ENCODE results near the gene B4GALT4. TPM values are rescaled to one million over a fixed set of nuclear protein-coding genes. Genes with fewer than 3 reads are reported as not detected.

B4GALT4 gene
- polyA plus RNA-seq, 1 of the 3 experiments (the other 2 are of a cell fraction), result 15.7 TPM

- no peak overlapping the region for H3K4me2 ChIP-seq
- ChIA-PET POLR2A (no interaction called here), CTCF (interaction anchor here (1.6 kb wide), 1 partner anchor 16 kb away, joined by 4 read pairs; no protein-coding TSS in a partner anchor)
- TF ChIP-seq MXI1 (IDR thresholded peaks at IDR 0.05; ENCODE audit: low read depth, low read length), result no peak
- TF ChIP-seq NFIC (IDR thresholded peaks at IDR 0.05; ENCODE audit: borderline replicate concordance), result no peak
- TF ChIP-seq REST (IDR thresholded peaks at IDR 0.05; ENCODE audit: low read depth, low read length), result no peak
- no peak for TF ChIP-seq GABPA (IDR thresholded peaks at IDR 0.05; ENCODE audit: low read depth)
- TF ChIP-seq RCOR1 (IDR thresholded peaks at IDR 0.05; ENCODE audit: low read length), result no peak
- TF ChIP-seq EP300 (IDR thresholded peaks at IDR 0.05; ENCODE audit: borderline replicate concordance in 1 of 2, low read depth in 1 of 2, low read length in 1 of 2), result no peak
- no peak for TF ChIP-seq TCF12 (IDR thresholded peaks at IDR 0.05)
- no peak for TF ChIP-seq FOXJ3 (CRISPR knock-in tag; IDR thresholded peaks at IDR 0.05)
- no peak for TF ChIP-seq ZBTB33 (IDR thresholded peaks at IDR 0.05; ENCODE audit: borderline replicate concordance, low read depth)
- no peak for TF ChIP-seq CHD2 (IDR thresholded peaks at IDR 0.05; ENCODE audit: low read length, partially characterized antibody)
- no peak for TF ChIP-seq SMC3 (IDR thresholded peaks at IDR 0.05; ENCODE audit: low read depth, low read length)
- TF ChIP-seq POLR2AphosphoS5 (IDR thresholded peaks at IDR 0.05; ENCODE audit: low read depth, low read length), result no peak
- no peak for TF ChIP-seq EZH2phosphoT487 (IDR thresholded peaks at IDR 0.05; ENCODE audit: borderline replicate concordance, low read depth)
- TF ChIP-seq MAX (IDR thresholded peaks at IDR 0.05; ENCODE audit: low read depth), result no peak
- no peak for TF ChIP-seq PBX3 (IDR thresholded peaks at IDR 0.05)
- TF ChIP-seq TEAD4 (IDR thresholded peaks at IDR 0.05; ENCODE audit: borderline replicate concordance, insufficient read depth), result no peak
- no peak for TF ChIP-seq USF2 (IDR thresholded peaks at IDR 0.05; ENCODE audit: borderline replicate concordance, low read depth, low read length)
- no peak overlapping the region for H2AFZ ChIP-seq (ENCODE audit: low read depth)
- H3F3A ChIP-seq (replicated peaks; ENCODE audit: insufficient read depth), result no peaks in the 10 kb centered on the region
- DNase-seq, result no peak
- no peak overlapping the region for H3K9ac ChIP-seq
- no peaks in the 10 kb centered on the region for H3K9me2 ChIP-seq
- H3K4me3 ChIP-seq (ENCODE audit: low read depth in 2 of 2, low read length in 1 of 2), result no peak overlapping the region
- WGBS (ENCODE audit: low lambda C conversion rate), result 45% methylated on average over 3 of the region's 3 CpGs
- no peaks in the 10 kb centered on the region for H3K9me3 ChIP-seq
- H3K4me1 ChIP-seq (ENCODE audit: control insufficient read depth in 1 of 2, insufficient read depth in 2 of 2, low read depth in 1 of 2, low read length in 1 of 2), result no peaks in the 10 kb centered on the region; a peak in 1 of 4 replicates
- H3K27me3 ChIP-seq (ENCODE audit: insufficient read depth), result no peaks in the 10 kb centered on the region
- H3K79me2 ChIP-seq (ENCODE audit: insufficient read depth), result no peaks in the 10 kb centered on the region
- no peaks in the 10 kb centered on the region for H3K36me3 ChIP-seq (replicated peaks in 1 of 2; ENCODE audit: control insufficient read depth in 1 of 2, insufficient read depth in 2 of 2, low read length in 1 of 2)
- H3K27ac ChIP-seq (ENCODE audit: low read depth in 2 of 2, low read length in 1 of 2), result no peak overlapping the region
- no peaks in the 10 kb centered on the region for H4K20me1 ChIP-seq (ENCODE audit: insufficient read depth)
Measured at GRCh38 chr3:119181765-119182164, 58.9 kb downstream of the B4GALT4 start.
